OCI-LY1 (cell line): Measurements from ENCODE around the gene LNPEP.
A peak's percentile ranks its signal among the peaks of the same experiment; 100 is the strongest.

Experiments
- H2AFZ ChIP-seq: fragments of 200-600 bp; sonication (generic), shearing (Covaris generic); 2 replicates; pipeline ENCODE4 v1.6.0; 2014; ENCODE audit warnings: antibody characterized with exemption, mild to moderate bottlenecking, low read length
- H3F3A ChIP-seq: fragments of 200-600 bp; sonication (generic), shearing (Covaris generic); 2 replicates; pipeline ENCODE4 v1.6.0; 2014; ENCODE audit warnings: mild to moderate bottlenecking, antibody characterized with exemption, low read length, moderate library complexity; ENCODE audit not compliant: insufficient read depth
- H3K27ac ChIP-seq: fragments of 200-600 bp; sonication (generic); 2 replicates; pipeline ENCODE4 v1.5.1; 2014; ENCODE audit warnings: low read length, mixed run types, mild to moderate bottlenecking, low read depth; ENCODE audit not compliant: poor library complexity, severe bottlenecking
- H3K27me3 ChIP-seq: fragments of 200-600 bp; sonication (generic); 2 replicates; pipeline ENCODE4 v1.6.0; 2014; ENCODE audit warnings: antibody characterized with exemption, mild to moderate bottlenecking, low read length, moderate library complexity; ENCODE audit not compliant: insufficient read depth
- H3K36me3 ChIP-seq: fragments of 200-600 bp; sonication (generic); 2 replicates; pipeline ENCODE4 v1.6.1; 2014; ENCODE audit warnings: mild to moderate bottlenecking, antibody characterized with exemption, low read length, moderate library complexity, mixed read lengths; ENCODE audit not compliant: insufficient read depth
- H3K4me1 ChIP-seq: fragments of 200-600 bp; sonication (generic); 2 replicates; pipeline ENCODE4 v1.5.1; 2014; ENCODE audit warnings: mild to moderate bottlenecking, low read length, moderate library complexity; ENCODE audit not compliant: insufficient read depth, severe bottlenecking
- H3K4me2 ChIP-seq: fragments of 200-600 bp; sonication (generic), shearing (Covaris generic); 2 replicates; pipeline ENCODE4 v1.6.1; 2014; ENCODE audit warnings: low read length
- H3K4me3 ChIP-seq: fragments of 200-600 bp; sonication (generic); 2 replicates; pipeline ENCODE4 v1.5.1; 2014; ENCODE audit warnings: low read length, low read depth, mild to moderate bottlenecking, mixed read lengths; ENCODE audit not compliant: poor library complexity, severe bottlenecking
- H3K79me2 ChIP-seq: fragments of 200-600 bp; shearing (Covaris generic); 2 replicates; pipeline ENCODE4 v1.6.1; 2016; ENCODE audit warnings: mixed run types, low read length, mixed read lengths; ENCODE audit not compliant: insufficient read depth
- H3K9ac ChIP-seq: fragments of 200-600 bp; sonication (generic), shearing (Covaris generic); 2 replicates; pipeline ENCODE4 v1.6.1; 2014; ENCODE audit warnings: mild to moderate bottlenecking, low read length, mixed read lengths
- H3K9me2 ChIP-seq: fragments of 200-600 bp; sonication (generic), shearing (Covaris generic); 2 replicates; pipeline ENCODE4 v1.6.1; 2014; ENCODE audit warnings: low read depth, mild to moderate bottlenecking, low read length, mixed read lengths
- H3K9me3 ChIP-seq: fragments of 200-600 bp; shearing (Covaris generic); 2 replicates; pipeline ENCODE4 v1.6.1; 2014; ENCODE audit warnings: low read length, mixed read lengths
- H4K20me1 ChIP-seq: fragments of 200-600 bp; sonication (generic), shearing (Covaris generic); 2 replicates; pipeline ENCODE4 v1.6.0; 2016; ENCODE audit warnings: mild to moderate bottlenecking, low read length; ENCODE audit not compliant: insufficient read depth
- CTCF ChIP-seq: fragments of 200-600 bp; sonication (generic), shearing (Covaris generic); IDR thresholded peaks from 2 replicates; pipeline ENCODE4 v1.5.1; 2017; ENCODE audit warnings: mild to moderate bottlenecking, antibody characterized with exemption, low read length, moderate library complexity, mixed read lengths
- EZH2 ChIP-seq: fragments of 200-600 bp; sonication (generic), shearing (Covaris generic); IDR thresholded peaks from 2 replicates; pipeline ENCODE4 v1.8.0; 2017; ENCODE audit warnings: borderline replicate concordance, mixed run types, mild to moderate bottlenecking, antibody characterized with exemption, low read length, moderate library complexity, mixed read lengths

The LNPEP gene

DNA sequence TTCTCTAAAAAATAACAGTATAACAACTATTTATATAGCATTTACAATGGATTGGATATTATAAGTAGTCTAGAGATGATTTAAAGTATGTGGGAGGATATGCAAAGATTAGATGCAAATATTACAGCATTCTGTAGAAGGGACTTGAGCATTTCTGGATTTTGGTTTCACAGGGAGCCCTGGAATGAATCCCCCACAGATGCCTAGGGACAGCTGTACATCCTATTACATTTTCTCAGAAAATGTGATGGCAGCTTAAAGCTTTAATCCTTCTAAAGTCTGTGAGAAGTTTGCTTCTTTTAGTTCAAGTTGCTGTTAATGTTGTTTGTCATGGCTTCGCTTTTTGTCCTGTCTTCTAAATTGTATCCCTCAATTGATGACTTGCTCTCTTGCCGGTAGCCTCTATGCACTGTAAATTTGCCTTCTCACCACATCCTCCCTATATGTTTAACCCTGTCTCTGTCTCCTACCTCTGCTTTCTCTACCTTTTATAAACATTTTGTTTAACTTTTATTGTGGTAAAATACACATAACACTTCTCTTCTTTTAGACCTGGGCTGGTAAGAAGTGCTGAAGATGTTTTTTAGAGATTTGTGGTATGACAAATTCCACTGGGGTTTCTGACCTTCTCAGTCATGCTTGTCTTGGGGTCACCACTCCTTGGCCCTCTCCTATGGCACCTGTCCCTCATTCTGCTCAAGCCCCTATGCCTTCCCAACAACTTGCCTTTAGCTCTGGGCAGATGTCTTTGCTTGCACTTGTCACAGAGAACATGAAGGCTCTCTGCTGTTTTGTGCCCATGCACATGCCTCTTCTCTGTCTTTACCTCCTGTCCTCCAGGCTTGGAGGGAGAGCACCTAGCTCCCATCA lies 37.9 kb downstream of the LNPEP start:
- H3K4me3 ChIP-seq = no peak overlapping the region
- no peaks in the 10 kb centered on the region for H3K27me3 ChIP-seq
- TF ChIP-seq EZH2 (no peak), CTCF (no peak)
- H3F3A ChIP-seq = peaks cover 3% of the 10 kb centered on the region; the same call in 1 of the 2 replicates
- peak overlapping the region; percentile 53 for H3K27ac ChIP-seq
- H4K20me1 ChIP-seq = peaks cover 3% of the 10 kb centered on the region; the same call in 1 of the 2 replicates
- H3K4me1 ChIP-seq = peaks cover 66% of the 10 kb centered on the region
- peaks cover 100% of the 10 kb centered on the region for H3K79me2 ChIP-seq
- H3K9me2 ChIP-seq = no peaks in the 10 kb centered on the region
- H3K9me3 ChIP-seq = no peaks in the 10 kb centered on the region
- H2AFZ ChIP-seq = no peak overlapping the region
- no peak overlapping the region for H3K9ac ChIP-seq
- H3K36me3 ChIP-seq = peaks cover 25% of the 10 kb centered on the region
- H3K4me2 ChIP-seq = peak overlapping the region; percentile 12; the same call in 1 of the 2 replicates

GRCh38 chr5:96975656-96976055 lies 39.8 kb downstream of the LNPEP start:
- no peak overlapping the region for H3K9ac ChIP-seq
- H3K4me1 ChIP-seq = peaks cover 50% of the 10 kb centered on the region
- H3K27me3 ChIP-seq = no peaks in the 10 kb centered on the region
- no peak overlapping the region for H2AFZ ChIP-seq
- no peak overlapping the region for H3K27ac ChIP-seq
- no peak overlapping the region for H3K4me2 ChIP-seq
- H3F3A ChIP-seq = peaks cover 3% of the 10 kb centered on the region; the same call in 1 of the 2 replicates
- no peaks in the 10 kb centered on the region for H3K9me2 ChIP-seq
- H4K20me1 ChIP-seq = peaks cover 3% of the 10 kb centered on the region; the same call in 1 of the 2 replicates
- no peak overlapping the region for H3K4me3 ChIP-seq
- no peaks in the 10 kb centered on the region for H3K9me3 ChIP-seq
- TF ChIP-seq EZH2 = no peak
- no peak for TF ChIP-seq CTCF
- peaks cover 43% of the 10 kb centered on the region for H3K36me3 ChIP-seq
- H3K79me2 ChIP-seq = peaks cover 96% of the 10 kb centered on the region

DNA sequence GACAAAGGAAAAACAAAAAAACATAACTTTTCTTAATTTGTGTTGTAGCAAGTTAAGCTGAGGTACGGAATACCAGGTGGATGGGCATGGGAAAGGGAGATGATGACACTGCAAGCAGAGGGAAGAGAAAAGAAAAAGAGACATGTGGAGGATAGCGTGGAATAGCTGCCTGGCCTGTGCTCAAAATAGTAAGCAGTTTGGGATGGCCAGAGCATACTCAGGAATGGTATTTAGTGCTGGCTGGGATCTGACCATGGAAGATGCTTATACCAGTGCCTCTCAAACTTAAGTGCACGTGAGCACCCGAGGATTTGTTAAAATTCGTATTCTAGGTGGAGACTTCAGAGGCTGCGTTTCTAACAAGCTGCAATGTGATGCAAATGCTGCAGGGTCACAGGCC lies 41.3 kb downstream of the LNPEP start:
- no peaks in the 10 kb centered on the region for H3K27me3 ChIP-seq
- H3K36me3 ChIP-seq = peaks cover 47% of the 10 kb centered on the region
- H3K9ac ChIP-seq = no peak overlapping the region
- H3F3A ChIP-seq = no peaks in the 10 kb centered on the region
- H2AFZ ChIP-seq = no peak overlapping the region
- H3K9me2 ChIP-seq = no peaks in the 10 kb centered on the region
- peaks cover 3% of the 10 kb centered on the region; the same call in 1 of the 2 replicates for H4K20me1 ChIP-seq
- H3K4me2 ChIP-seq = no peak overlapping the region
- H3K9me3 ChIP-seq = no peaks in the 10 kb centered on the region
- peaks cover 86% of the 10 kb centered on the region for H3K79me2 ChIP-seq
- H3K4me1 ChIP-seq = peaks cover 34% of the 10 kb centered on the region
- H3K4me3 ChIP-seq = no peak overlapping the region
- H3K27ac ChIP-seq = no peak overlapping the region
- no peak for TF ChIP-seq CTCF
- no peak for TF ChIP-seq EZH2
